Heart right ventricle (tissue), 16 donors: Measurements from ENCODE around the gene DHX32. TPM values are rescaled to one million over a fixed set of nuclear protein-coding genes. Genes with fewer than 3 reads are reported as not detected.
"Not testable (repeated sequence)": the region's sequence is repeated elsewhere in the genome, so short reads cannot be mapped to it uniquely, and the experiment has no call there.

ENCODE experiments used
- ATAC-seq, 8 donors: fragments of 200-7000 bp; cut with Tn5 transposase; one replicate each; pipeline ENCODE4 v1.9.1; 2020; ENCODE audit warnings: mild to moderate bottlenecking in 8 of 8, moderate library complexity in 8 of 8, moderate number of reproducible peaks in 1 of 8
- DNase-seq, 2 donors: peaks; one replicate each; pipeline ENCODE4 v3.0.0-alpha.2; 2020
- H3K27ac ChIP-seq, 10 donors: fragments of 200-600 bp; sonication (generic) in 2 of 10; one replicate each; pipeline versions ENCODE4 v1.5.0 to v1.8.0; 2020 to 2022; ENCODE audit warnings: mild to moderate bottlenecking in 3 of 10
- H3K27me3 ChIP-seq, 7 donors: fragments of 200-600 bp; one replicate each; pipeline ENCODE4 v1.8.0; 2021 to 2022; ENCODE audit warnings: mild to moderate bottlenecking in 2 of 7
- H3K36me3 ChIP-seq, 9 donors: fragments of 200-600 bp; sonication (generic) in 1 of 9; one replicate each; pipeline versions ENCODE4 v1.5.0 to v1.8.0; 2020 to 2022; ENCODE audit warnings: mild to moderate bottlenecking in 2 of 9
- H3K4me1 ChIP-seq, 9 donors: fragments of 200-600 bp; sonication (generic) in 1 of 9; one replicate each; pipeline versions ENCODE4 v1.5.0 to v1.8.0; 2020 to 2022; ENCODE audit warnings: mild to moderate bottlenecking in 4 of 9
- H3K4me3 ChIP-seq, 10 donors: fragments of 200-600 bp; sonication (generic) in 2 of 10; one replicate each; pipeline versions ENCODE4 v1.5.0 to v1.8.0; 2020 to 2022; ENCODE audit warnings: mild to moderate bottlenecking in 7 of 10, moderate library complexity in 2 of 10
- H3K9me3 ChIP-seq, 11 donors: fragments of 200-600 bp in 10 of 11; sonication (generic) in 2 of 11; one replicate each; pipeline versions ENCODE4 v1.5.0 to v1.8.0; 2013 to 2022; ENCODE audit warnings: mild to moderate bottlenecking in 2 of 11, control low read depth in 1 of 11, moderate library complexity in 1 of 11
- CTCF ChIP-seq, 9 donors: fragments of 200-600 bp; sonication (generic) in 2 of 9; IDR thresholded peaks; one replicate each; pipeline versions ENCODE4 v1.5.0 to v1.8.0; 2021 to 2022; ENCODE audit warnings: antibody characterized with exemption in 9 of 9, mild to moderate bottlenecking in 5 of 9, moderate library complexity in 1 of 9
- WGBS, 2 donors: extraction: QIAGEN DNeasy Blood & Tissue Kit; methylation state at CpG; one replicate each; pipeline ENCODE4 v1.1.7; 2013; ENCODE audit warnings: inconsistent platforms in 1 of 2; 5-methylcytosine and 5-hydroxymethylcytosine counted together
- intact Hi-C, 10 donors: fragments of 100-400 bp; cut with DNase I; formaldehyde crosslinking; loops; one replicate each; pipeline versions ENCODE4 v1.11.1 to v1.14.2; 2022
- polyA plus RNA-seq, 2 donors: library from polyadenylated mRNA; stranded (reverse); fragments of 200-250 nt; gene quantifications; one replicate each; pipeline ENCODE4 v1.2.3, GENCODE V29; 2013
- total RNA-seq, 10 donors: library from RNA; stranded (reverse); fragmentation: NEBNext Ultra II Directional in 3 of 10; extraction: Animal tissue kit (Norgen Biotek cat#: 25700) in 3 of 10; gene quantifications; one replicate each; pipeline versions ENCODE4 v1.2.1 to v1.2.4, GENCODE V29; 2021 to 2023
- donor health status: Arrhythmogenic right ventricular cardiomyopathy.
- donor health status: ischemic (EF 13 %, LVEDD 7.1; RV severe dilation, severe dysfunction).
- donor health status: healthy with polysubstance abuse.
- donor health status: DM: no; HTN: yes; CAD: no.
- donor health status: DM: no; HTN: no; CAD: no.
- donor health status: ischemic (EF 25% LVEDD 6.9; RV normal size, moderate dysfunction).
- donor health status: ischemic (EF 25% LVEDD 5.7; RV mildly dilated, moderate dysfunction).
- donor health status: healthy.
- donor health status: DM: yes; HTN: yes; CAD: no.
- donor health status: Ischemic cardiomyopathy.
- donor health status: ischemic (EF 35%, LVEDD 5.7; RV mildly dilated, moderate dysfunction).
- donor health status: nonischemic (EF 11% LVEDD 7.7; RV severe dilation, severe dysfunction).
- donor health status: DM: yes; HTN: yes; CAD: no.
- donor health status: PGD.
- donor health status: ischemic (EF 29% LVEDD 5.4; RV normal size, mild dysfunction).
- donor health status: nonischemic (EF 23%, LVEDD 6.1; RV moderate dilation, normal function).

The DHX32 gene
- total and polyA plus RNA-seq, 12 donors = 15.8 to 81.7 (median 48.0) TPM

DNA sequence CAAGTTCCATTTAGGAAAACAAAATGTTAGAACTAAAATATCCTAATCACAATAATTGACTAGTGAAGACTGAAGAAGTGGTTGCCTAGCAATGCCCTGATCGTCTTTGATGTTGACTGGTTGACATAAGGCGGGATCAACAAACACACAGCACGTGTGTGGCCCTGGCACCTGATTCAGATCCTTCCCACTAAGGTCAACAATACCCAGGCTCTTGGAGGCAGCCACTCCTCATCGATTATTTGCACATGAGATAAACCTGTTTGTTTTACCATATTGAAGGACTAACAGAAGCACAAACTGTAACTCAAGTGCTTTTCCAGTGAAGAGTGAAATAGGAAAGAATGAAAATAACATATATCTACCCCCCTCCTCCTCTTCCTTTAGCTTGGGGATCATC is 30.9 kb upstream of the DHX32 start:
- no peak for TF ChIP-seq CTCF (IDR thresholded peaks at IDR 0.05)
- Histone ChIP-seq H3K4me1 (peaks cover 0 to 4% (median 0%) of the 10 kb centered on the region in 9 donors), H3K27ac (no peak overlapping the region), H3K9me3 (peaks cover 0 to 4% (median 0%) of the 10 kb centered on the region in 11 donors), H3K4me3 (no peak overlapping the region), H3K36me3 (no peaks in the 10 kb centered on the region), H3K27me3 (no peaks in the 10 kb centered on the region)
- ATAC-seq = no peak
- WGBS, 2 donors = 57% methylated on average over 4 of the region's 4 CpGs
- no peak for DNase-seq
- intact Hi-C loops = no loop called here

DNA sequence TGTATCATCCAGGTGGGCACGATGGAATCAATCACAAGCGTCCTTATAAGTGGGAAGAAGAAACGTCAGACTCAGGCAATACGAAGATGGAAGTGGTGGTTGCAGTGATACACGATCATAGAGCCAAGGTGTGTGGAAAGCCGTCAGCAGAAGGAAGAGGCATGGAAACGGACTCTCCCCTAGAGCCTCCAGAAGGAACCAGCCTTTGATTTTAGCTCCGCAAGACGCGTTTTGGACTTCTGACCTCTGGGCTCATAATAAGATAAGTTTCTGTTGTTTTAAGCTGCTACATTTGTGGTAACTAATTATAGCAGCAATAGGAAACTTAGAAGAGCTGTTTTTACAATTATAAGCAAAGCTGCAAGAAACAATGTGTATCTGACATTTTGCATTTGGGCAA is 30.1 kb upstream of the DHX32 start:
- no peaks in the 10 kb centered on the region for H3K36me3 ChIP-seq
- 62 to 68% methylated on average over 10 of the region's 10 CpGs for WGBS, 2 donors
- ATAC-seq (no peak), DNase-seq (no peak)
- intact Hi-C loops = no loop called here
- TF ChIP-seq CTCF (IDR thresholded peaks at IDR 0.05) = no peak
- peaks cover 0 to 4% (median 0%) of the 10 kb centered on the region in 11 donors for H3K9me3 ChIP-seq
- peaks cover 0 to 4% (median 0%) of the 10 kb centered on the region in 9 donors for H3K4me1 ChIP-seq
- no peak overlapping the region for H3K4me3 ChIP-seq
- H3K27ac ChIP-seq = no peak overlapping the region
- H3K27me3 ChIP-seq = no peaks in the 10 kb centered on the region

DNA sequence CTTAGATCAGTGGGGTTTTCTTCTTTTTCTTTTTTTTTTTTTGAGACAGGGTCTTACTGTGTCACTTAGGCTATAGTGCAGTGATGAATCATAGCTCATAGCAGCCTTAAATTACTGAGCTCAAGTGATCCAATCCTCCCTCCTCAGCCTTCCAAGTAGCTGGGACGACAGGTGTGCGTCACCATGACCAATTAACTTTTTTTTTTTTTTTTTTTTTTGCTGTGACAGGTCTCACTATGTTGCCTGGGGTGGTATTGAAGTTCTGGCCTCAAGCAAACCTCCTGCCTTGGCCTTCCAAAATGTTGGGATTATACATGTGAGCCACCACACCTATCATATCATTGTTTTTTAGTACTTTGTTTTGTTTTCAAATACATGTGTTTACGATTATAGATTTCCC is 28.4 kb upstream of the DHX32 start:
- H3K36me3 ChIP-seq, H3K9me3 ChIP-seq, H3K4me3 ChIP-seq, H3K4me1 ChIP-seq, DNase-seq, intact Hi-C loops, H3K27ac ChIP-seq, ATAC-seq, H3K27me3 ChIP-seq: not testable (repeated sequence)
- 50 to 66% methylated on average over 3 of the region's 3 CpGs for WGBS, 2 donors

- peak in 1 of 8 donors; percentile 30 for ATAC-seq
- H3K36me3 ChIP-seq, H3K27me3 ChIP-seq, H3K27ac ChIP-seq, H3K4me3 ChIP-seq, intact Hi-C loops, H3K9me3 ChIP-seq, DNase-seq, H3K4me1 ChIP-seq: not testable (repeated sequence)
- WGBS, 2 donors = 47 to 51% methylated on average over 2 of the region's 2 CpGs
Measured at GRCh38 chr10:125908813-125909212, 27.7 kb upstream of the DHX32 start.

DNA sequence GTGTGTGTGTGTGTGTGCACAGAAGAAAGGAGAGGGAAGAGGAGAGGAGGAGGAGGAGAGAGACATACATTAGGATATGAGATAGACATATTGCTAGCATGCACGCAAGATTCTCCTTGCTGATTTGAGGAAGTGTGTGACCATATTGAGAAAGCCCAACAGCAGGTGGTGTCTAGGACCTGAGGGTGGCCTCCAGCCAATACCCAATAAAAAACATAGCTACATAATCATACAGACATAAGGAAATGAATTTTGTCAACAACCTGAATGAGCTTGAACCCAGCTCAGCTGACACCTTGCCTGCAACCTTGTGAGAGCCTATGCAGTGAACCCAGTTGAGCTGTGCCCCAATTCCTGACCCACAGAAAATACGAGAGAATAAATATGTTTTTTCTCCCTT is 26.5 kb upstream of the DHX32 start:
- intact Hi-C loops, H3K36me3 ChIP-seq, ATAC-seq, DNase-seq, H3K4me1 ChIP-seq, H3K4me3 ChIP-seq, H3K27me3 ChIP-seq, H3K27ac ChIP-seq, H3K9me3 ChIP-seq: not testable (repeated sequence)
- 70% methylated on average over 2 of the region's 2 CpGs for WGBS, 2 donors

GRCh38 chr10:125905069-125905994 is 24.2 kb upstream of the DHX32 start:
- peak in 7 of 8 donors; percentile 38 to 83 (median 60) for ATAC-seq
- H3K27me3 ChIP-seq, H3K4me1 ChIP-seq, H3K4me3 ChIP-seq, DNase-seq, H3K9me3 ChIP-seq, intact Hi-C loops, H3K36me3 ChIP-seq: not testable (repeated sequence)
- 65 to 68% methylated on average over 5 of the region's 5 CpGs for WGBS, 2 donors
- H3K27ac ChIP-seq = peak overlapping the region in 2 of 10 donors; percentile 31 to 68

DNA sequence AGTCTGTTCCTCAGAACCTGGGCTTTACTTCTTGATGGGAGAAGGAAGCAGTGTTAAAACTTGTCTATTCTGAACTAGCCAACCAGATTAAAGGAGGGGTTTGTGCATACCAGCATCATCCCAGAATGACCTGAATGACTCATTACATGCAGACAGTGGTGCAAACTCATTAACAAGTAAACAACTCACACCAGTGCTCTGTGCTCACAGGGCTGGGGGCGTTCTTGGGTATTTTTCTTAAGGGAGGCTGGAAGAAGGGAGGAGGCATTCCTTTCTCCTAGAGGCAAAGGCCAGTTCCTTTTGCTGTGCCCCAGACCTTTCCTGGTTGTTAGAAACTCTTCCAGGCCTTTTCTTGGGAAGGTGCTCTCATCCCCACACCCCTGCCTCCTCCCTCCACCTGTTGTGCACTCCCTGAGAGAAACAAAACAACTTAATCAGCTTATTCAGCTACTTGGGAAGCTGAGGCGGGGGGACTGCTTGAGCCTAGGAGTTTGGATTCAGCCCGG is 22.1 kb upstream of the DHX32 start:
- H3K36me3 ChIP-seq, ATAC-seq, H3K4me1 ChIP-seq, H3K4me3 ChIP-seq, intact Hi-C loops, H3K9me3 ChIP-seq, H3K27me3 ChIP-seq, DNase-seq, H3K27ac ChIP-seq: not testable (repeated sequence)
- 70 to 71% methylated on average over 3 of the region's 3 CpGs for WGBS, 2 donors

GRCh38 chr10:125900963-125901362 is 19.9 kb upstream of the DHX32 start:
- ATAC-seq, H3K27ac ChIP-seq, H3K27me3 ChIP-seq, H3K36me3 ChIP-seq, H3K9me3 ChIP-seq, DNase-seq, intact Hi-C loops, H3K4me3 ChIP-seq: not testable (repeated sequence)
- WGBS, 2 donors = 88 to 95% methylated on average over 3 of the region's 3 CpGs
- peaks cover 0 to 13% (median 5%) of the 10 kb centered on the region in 9 donors for H3K4me1 ChIP-seq

DNA sequence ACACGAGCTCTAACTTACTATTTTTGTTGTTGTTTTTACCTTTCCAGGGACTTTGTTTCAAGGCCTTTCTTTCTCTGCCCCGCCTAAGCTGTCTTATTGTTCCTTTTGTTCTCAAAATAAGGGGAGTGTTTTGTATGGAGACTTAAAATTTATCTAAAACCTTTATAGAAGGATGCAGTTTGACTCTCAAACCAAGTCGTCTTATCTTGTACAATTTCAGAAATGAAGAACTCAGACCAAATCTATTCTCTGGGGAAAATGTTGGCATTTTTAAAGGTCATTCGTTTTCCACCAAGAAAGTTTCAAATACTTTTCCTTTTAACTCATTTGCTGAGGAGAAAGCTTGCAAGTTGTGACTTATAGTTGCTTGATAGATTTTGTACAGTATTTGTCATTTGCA is 16.2 kb upstream of the DHX32 start:
- Histone ChIP-seq H3K4me1 (peaks cover 0 to 36% (median 21%) of the 10 kb centered on the region in 9 donors), H3K4me3 (peak overlapping the region in 7 of 10 donors; percentile 67 to 97 (median 80))
- H3K9me3 ChIP-seq, intact Hi-C loops, ATAC-seq, DNase-seq, H3K27ac ChIP-seq, H3K27me3 ChIP-seq, H3K36me3 ChIP-seq: not testable (repeated sequence)
- 30 to 31% methylated on average over 4 of the region's 4 CpGs for WGBS, 2 donors
